Glomerular endothelial cell (primary cell): ENCODE measurements around the gene RHNO1. TPM values are rescaled to one million over a fixed set of nuclear protein-coding genes. Genes with fewer than 3 reads are reported as not detected.
"Not testable (repeated sequence)": the region's sequence is repeated elsewhere in the genome, so short reads cannot be mapped to it uniquely, and the experiment has no call there.

Experiments
- DNase-seq: peaks from one replicate; pipeline ENCODE4 v3.0.0-alpha.2; 2011; ENCODE audit warnings: low read depth, low spot score; ENCODE audit errors: extremely low read depth
- total RNA-seq: library from RNA; depleted of rRNA; stranded (reverse); fragments of >200 nt; gene quantifications from 2 replicates; pipeline ENCODE4 v1.2.3, GENCODE V29; 2015

RHNO1 gene
- total RNA-seq, 1 donor from 2014 or later = 27.2 TPM

GRCh38 chr12:2858334-2858733, 18.7 kb upstream of the RHNO1 start:
- DNase-seq = no peak

- DNase-seq = no peak
These were observed 18.0 kb upstream of the RHNO1 start for GRCh38 chr12:2858944-2859421.

- no peak for DNase-seq
These were observed 16.9 kb upstream of the RHNO1 start for GRCh38 chr12:2860170-2860569.

GRCh38 chr12:2862876-2863275, 14.1 kb upstream of the RHNO1 start:
- no peak for DNase-seq

- not testable (repeated sequence) for DNase-seq
These were observed 13.6 kb upstream of the RHNO1 start for GRCh38 chr12:2863402-2863801.

- DNase-seq = no peak
These were observed 12.8 kb upstream of the RHNO1 start for GRCh38 chr12:2864198-2864597.

GRCh38 chr12:2868986-2869632, 7.9 kb upstream of the RHNO1 start:
- not testable (repeated sequence) for DNase-seq

GRCh38 chr12:2876431-2877046, 484 bp upstream of the RHNO1 start:
- no peak for DNase-seq

- no peak for DNase-seq
These were observed 1.1 kb downstream of the RHNO1 start for GRCh38 chr12:2877953-2878732.

GRCh38 chr12:2879853-2880252, 2.8 kb downstream of the RHNO1 start:
- DNase-seq = no peak

- DNase-seq = no peak
These were observed 7.8 kb downstream of the RHNO1 start for GRCh38 chr12:2884810-2885209.

GRCh38 chr12:2886768-2887450, 9.9 kb downstream of the RHNO1 start:
- no peak for DNase-seq

- DNase-seq = no peak
These were observed 13.0 kb downstream of the RHNO1 start for GRCh38 chr12:2890001-2890387.

GRCh38 chr12:2890388-2891239, 13.6 kb downstream of the RHNO1 start, which contains the start of gene TULP3:
TULP3 (plus strand) TSS chr12:2890891; CDS start chr12:2890948, 57 bp downstream.
- no peak for DNase-seq

- no peak for DNase-seq
These were observed 14.4 kb downstream of the RHNO1 start for GRCh38 chr12:2891240-2892053.

- DNase-seq = no peak
These were observed 15.2 kb downstream of the RHNO1 start for GRCh38 chr12:2892246-2892645.

- no peak for DNase-seq
These were observed 16.0 kb downstream of the RHNO1 start for GRCh38 chr12:2893007-2893406.

GRCh38 chr12:2895051-2895451, 18.0 kb downstream of the RHNO1 start:
- DNase-seq = no peak

GRCh38 chr12:2895511-2895910, 18.5 kb downstream of the RHNO1 start:
- DNase-seq = no peak
